ENCODE results near the gene GNGT1.
A peak's percentile ranks its signal among the peaks of the same experiment; 100 is the strongest.
"Not testable (repeated sequence)": the region's sequence is repeated elsewhere in the genome, so short reads cannot be mapped to it uniquely, and the experiment has no call there.

Gene GNGT1

GRCh38 chr7:93910076-93910994, 4.0 kb downstream of the GNGT1 start:
- DNase-seq (ENCODE audit: low read depth), result peak; percentile 73

DNA sequence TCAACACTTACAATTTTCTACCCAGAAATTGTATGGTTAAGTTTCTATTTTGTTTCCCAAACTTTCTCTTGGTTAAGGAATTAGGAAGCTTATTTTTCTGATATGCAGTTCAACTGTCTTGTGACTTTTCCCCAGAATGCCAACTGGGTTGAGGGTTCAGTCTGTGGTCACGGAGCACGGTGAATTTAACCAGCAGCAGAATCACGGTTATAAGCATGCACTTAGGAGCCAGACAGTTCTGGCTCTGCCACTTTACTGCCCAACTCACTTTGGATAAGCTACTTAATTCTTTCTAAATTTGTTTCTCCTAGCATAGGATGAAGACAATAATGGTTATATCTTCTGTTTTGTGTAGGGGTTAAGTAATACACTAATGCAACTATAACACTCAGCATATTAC, 4.9 kb downstream of the GNGT1 start:
- DNase-seq (ENCODE audit: low read depth), result not testable (repeated sequence)

DNA sequence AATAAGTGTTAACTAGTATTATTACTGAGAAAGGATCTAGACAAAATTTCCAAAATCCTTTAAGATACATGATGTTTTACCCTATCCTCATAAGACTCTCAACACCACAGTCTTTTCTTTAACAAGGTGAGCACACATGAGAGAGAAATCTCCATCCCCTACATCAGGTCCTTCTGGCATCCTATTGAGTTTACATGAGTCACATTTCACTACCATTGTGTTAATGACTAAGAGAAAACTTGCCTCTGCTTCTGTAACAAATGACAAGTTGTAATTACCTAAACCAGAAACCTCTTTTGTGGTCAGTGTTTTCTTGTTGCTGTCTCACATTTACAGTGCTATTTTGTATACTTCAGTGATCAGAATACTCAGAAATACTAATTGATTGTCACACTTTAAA, 5.3 kb downstream of the GNGT1 start:
- DNase-seq (ENCODE audit: low read depth), result not testable (repeated sequence)

DNA sequence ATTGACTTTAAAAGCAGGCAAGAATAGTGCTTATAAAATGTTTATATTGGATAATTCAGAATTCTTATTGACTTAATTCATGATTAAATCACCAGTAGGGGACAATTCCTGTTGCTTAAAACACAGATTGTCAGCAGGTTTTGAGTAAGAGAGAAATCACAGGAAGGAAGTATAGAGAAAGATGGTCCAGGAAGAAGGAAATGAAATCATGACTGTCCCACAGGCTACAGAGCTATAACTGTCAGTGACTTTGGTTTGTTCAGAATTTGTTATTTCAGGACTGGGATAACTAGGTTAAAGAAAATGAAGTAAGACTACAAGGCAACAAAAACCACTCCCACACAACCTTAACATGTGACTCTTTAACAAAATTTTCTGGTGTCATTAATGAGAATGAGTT, 6.8 kb downstream of the GNGT1 start:
- DNase-seq (ENCODE audit: low read depth), result no peak

DNA sequence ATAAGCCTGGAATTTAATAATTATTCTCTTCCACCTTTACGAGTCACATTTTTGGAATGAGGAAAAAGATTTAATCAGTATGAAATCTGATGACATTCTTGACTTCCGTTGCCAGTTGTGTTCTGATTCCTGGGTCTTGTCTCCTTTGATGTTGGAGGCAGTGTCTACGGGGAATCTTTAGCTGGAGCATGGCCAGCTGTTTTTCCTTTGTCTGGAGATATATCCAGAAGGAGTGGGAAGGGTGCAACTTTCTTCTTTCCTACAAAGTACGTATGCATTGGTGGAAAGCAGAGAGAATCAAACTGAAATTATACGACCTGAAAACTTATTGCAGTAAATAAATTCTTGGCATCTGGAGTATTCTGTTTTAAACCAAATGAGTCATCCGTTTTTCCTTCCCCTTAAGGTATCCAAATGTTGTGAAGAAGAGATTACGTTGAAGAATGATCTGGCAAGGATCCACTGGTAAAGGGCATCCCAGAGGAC, 8.3 kb downstream of the GNGT1 start:
- peak; percentile 82 for DNase-seq (ENCODE audit: low read depth)

- not testable (repeated sequence) for DNase-seq (ENCODE audit: low read depth)
Observed at GRCh38 chr7:93915206-93915842, 9.0 kb downstream of the GNGT1 start.

- not testable (repeated sequence) for DNase-seq (ENCODE audit: low read depth)
Observed at GRCh38 chr7:93915888-93916287, 9.5 kb downstream of the GNGT1 start.

DNA sequence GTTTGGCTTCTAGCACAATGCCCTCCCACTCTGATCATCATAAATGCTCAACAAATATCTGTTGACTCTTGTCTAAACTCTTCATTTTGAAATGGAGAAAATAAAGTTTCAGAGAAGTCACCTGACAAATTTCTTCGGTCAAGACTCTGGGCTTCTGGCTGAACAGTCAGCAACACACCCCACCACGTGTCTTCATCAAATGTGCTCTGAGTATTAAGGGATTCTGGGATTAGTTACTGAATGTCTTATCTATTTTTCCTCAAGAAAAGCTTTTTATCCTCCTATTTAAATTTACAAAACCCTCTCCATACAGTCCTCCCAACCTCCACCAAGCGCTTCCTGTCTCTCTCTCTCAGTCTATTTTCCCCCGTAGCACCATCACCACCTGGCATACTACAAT, 9.9 kb downstream of the GNGT1 start:
- DNase-seq (ENCODE audit: low read depth), result not testable (repeated sequence)

GRCh38 chr7:93920496-93921182, 14.3 kb downstream of the GNGT1 start:
- DNase-seq (ENCODE audit: low read depth), result no peak

- DNase-seq (ENCODE audit: low read depth), result no peak
Observed at GRCh38 chr7:93921186-93921585, 14.8 kb downstream of the GNGT1 start.

GRCh38 chr7:93921607-93922566, 15.5 kb downstream of the GNGT1 start, which contains the start of gene GNG11:
TSS of gene GNG11 (plus strand) at chr7:93921735. CDS start at chr7:93922138, 403 bp downstream.
- DNase-seq (ENCODE audit: low read depth), result peak; percentile 68

- DNase-seq (ENCODE audit: low read depth), result peak; percentile 17
Observed at GRCh38 chr7:93923296-93923695, 16.9 kb downstream of the GNGT1 start.

- DNase-seq (ENCODE audit: low read depth), result peak; percentile 16
Observed at GRCh38 chr7:93923942-93924341, 17.6 kb downstream of the GNGT1 start.

DNA sequence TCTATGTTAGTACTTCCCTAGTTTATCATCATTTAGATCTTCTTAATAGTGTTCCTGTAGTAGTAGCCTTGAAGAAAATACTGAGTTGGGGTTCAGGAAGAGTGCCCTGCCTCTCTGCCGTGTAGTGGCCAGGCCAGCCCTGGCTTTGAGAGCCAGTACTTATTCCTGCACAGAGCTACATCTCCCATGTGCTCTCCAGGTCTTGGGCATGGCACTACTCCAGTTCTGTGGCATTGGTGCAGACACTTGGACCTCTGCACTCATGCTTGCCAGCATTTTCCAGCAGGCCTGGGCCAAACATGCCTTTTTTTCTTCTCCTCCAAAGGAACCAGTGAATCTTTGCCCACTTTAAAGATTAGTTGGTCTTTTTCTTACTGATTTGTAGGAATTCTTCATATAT, 20.4 kb downstream of the GNGT1 start:
- DNase-seq (ENCODE audit: low read depth), result no peak

DNA sequence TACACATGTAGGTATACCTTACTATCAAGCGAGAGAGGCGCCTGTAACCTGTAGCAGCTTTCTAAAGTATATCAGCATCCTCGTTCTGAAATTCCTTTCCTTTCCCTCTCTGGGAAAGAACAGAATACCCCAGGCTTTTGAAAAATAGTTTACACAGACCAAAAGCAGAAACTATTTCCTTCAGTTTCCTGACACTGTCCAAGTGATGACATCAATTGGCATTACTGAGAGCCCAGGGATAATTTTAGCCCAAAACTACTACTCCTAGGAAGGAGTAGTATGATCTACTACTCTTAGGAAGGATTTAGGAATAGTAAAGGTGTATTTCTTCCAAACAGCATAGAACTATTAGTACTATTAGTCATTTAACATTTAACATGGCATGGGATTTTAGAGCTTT, 21.2 kb downstream of the GNGT1 start:
- DNase-seq (ENCODE audit: low read depth), result no peak

GRCh38 chr7:93931655-93932054, 25.3 kb downstream of the GNGT1 start:
- no peak for DNase-seq (ENCODE audit: low read depth)

- DNase-seq (ENCODE audit: low read depth), result no peak
Observed at GRCh38 chr7:93933156-93933555, 26.8 kb downstream of the GNGT1 start.

DNA sequence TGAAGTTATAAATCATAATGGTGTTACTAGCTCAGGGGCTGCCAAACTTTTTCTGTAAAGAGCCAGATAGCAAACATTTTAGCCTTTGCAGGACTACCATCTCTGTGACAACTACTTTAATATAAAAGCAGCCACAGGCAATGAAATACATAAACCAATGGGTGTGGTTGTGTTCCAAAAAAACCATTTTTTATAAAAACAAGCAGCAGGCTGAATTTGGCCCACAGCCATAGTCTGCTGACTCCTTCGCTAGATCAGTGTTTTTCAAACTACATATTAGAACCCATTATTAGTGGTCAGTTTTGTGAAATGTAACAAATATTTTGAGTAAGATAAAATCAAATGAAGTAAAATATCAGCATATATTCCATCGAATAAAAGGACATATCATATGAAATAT, 28.7 kb downstream of the GNGT1 start:
- DNase-seq (ENCODE audit: low read depth), result no peak

GRCh38 chr7:93937818-93938217, 31.5 kb downstream of the GNGT1 start:
- no peak for DNase-seq (ENCODE audit: low read depth)

DNA sequence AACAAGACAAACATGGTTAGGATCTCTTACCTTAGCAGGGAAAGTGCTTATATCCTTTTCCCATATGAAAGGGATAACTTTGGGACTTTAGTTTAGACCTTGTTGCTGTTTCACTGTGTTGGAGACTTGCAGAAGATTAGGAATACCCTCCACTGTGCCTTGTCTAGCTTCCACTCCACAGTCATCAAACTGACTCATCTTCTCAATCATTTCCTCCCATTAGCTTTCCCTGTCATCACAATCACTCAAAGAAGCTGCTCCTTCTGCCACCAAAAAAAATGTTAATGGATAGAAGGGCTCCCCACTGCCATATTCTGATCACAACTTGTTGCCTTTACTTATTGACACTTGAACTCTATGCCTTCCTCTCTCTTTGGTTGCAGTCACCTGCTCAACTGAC, 31.9 kb downstream of the GNGT1 start:
- no peak for DNase-seq (ENCODE audit: low read depth)

- DNase-seq (ENCODE audit: low read depth), result no peak
Observed at GRCh38 chr7:93941945-93942344, 35.6 kb downstream of the GNGT1 start.

Measured in iris pigment epithelial cell (primary cell).